Epithelial cell of proximal tubule (primary cell): Measurements from ENCODE around the gene TMC4. TPM values are rescaled to one million over a fixed set of nuclear protein-coding genes. Genes with fewer than 3 reads are reported as not detected.

ENCODE experiments used
- DNase-seq: peaks from one replicate; pipeline ENCODE4 v3.0.0-alpha.2; 2011; ENCODE audit warnings: low read depth
- H3K4me3 ChIP-seq: 2 replicates; pipeline ENCODE4 v1.5.1; 2011; ENCODE audit warnings: low read depth, mild to moderate bottlenecking, low read length
- CTCF ChIP-seq: conservative IDR thresholded peaks from 2 replicates; pipeline ENCODE4 v1.5.1; 2012; ENCODE audit warnings: low read depth, mild to moderate bottlenecking, low read length
- total RNA-seq: library from RNA; depleted of rRNA; stranded (reverse); fragments of >200 nt; gene quantifications from 2 replicates; pipeline ENCODE4 v1.2.3, GENCODE V29; 2015

The TMC4 gene
- total RNA-seq, 1 donor from 2014 or later, result 9.5 TPM

GRCh38 chr19:54169149-54169740 is 3.7 kb downstream of the TMC4 start:
- H3K4me3 ChIP-seq, result no peak overlapping the region
- TF ChIP-seq CTCF, result no peak
- DNase-seq, result no peak

GRCh38 chr19:54168174-54168917 is 4.6 kb downstream of the TMC4 start:
- DNase-seq, result no peak
- no peak overlapping the region for H3K4me3 ChIP-seq
- TF ChIP-seq CTCF, result peak; percentile 75

- no peak overlapping the region for H3K4me3 ChIP-seq
- no peak for DNase-seq
- no peak for TF ChIP-seq CTCF
Measured at GRCh38 chr19:54165222-54165621, 7.7 kb downstream of the TMC4 start.

- H3K4me3 ChIP-seq, result no peak overlapping the region
- no peak for TF ChIP-seq CTCF
- no peak for DNase-seq
Measured at GRCh38 chr19:54164369-54165068, 8.4 kb downstream of the TMC4 start.

GRCh38 chr19:54162884-54163283 is 10.1 kb downstream of the TMC4 start:
- peak overlapping the region; percentile 62 for H3K4me3 ChIP-seq
- no peak for DNase-seq
- TF ChIP-seq CTCF, result no peak

GRCh38 chr19:54162241-54162805 is 10.6 kb downstream of the TMC4 start:
- TF ChIP-seq CTCF, result no peak
- peak overlapping the region; percentile 62 for H3K4me3 ChIP-seq
- no peak for DNase-seq
